ENCODE data around the gene EML4.

The EML4 gene

DNA sequence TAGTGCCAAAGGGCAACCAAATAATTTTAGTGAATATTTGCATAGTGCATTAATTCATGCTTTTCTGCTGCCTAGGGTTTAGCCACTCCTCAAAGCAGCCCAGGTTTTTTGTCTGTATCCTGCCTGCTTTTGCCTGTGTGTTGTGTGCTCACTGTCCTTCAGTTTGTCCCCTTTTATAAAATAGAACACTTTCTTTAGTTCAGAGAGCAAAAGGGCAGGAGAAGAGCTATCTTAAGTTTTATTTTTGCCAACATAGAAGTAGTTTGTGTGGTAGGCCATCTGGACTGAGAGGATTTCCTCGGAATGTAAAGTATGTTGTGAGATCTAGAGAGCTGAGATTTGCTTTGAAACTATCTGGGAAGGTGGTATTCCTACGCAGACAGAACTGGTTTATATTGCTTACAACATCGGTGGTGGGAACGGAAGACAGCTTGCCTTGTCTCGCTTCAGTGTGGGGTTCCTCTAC, 64.9 kb downstream of the EML4 start:
- no peak for DNase-seq (ENCODE audit: low read depth)
- no peak overlapping the region for H3K4me3 ChIP-seq (ENCODE audit: control insufficient read depth, low read depth, low read length)
- no peak for TF ChIP-seq CTCF (conservative IDR thresholded peaks at IDR 0.05; ENCODE audit: control insufficient read depth, insufficient read depth, low read depth, low read length)

DNA sequence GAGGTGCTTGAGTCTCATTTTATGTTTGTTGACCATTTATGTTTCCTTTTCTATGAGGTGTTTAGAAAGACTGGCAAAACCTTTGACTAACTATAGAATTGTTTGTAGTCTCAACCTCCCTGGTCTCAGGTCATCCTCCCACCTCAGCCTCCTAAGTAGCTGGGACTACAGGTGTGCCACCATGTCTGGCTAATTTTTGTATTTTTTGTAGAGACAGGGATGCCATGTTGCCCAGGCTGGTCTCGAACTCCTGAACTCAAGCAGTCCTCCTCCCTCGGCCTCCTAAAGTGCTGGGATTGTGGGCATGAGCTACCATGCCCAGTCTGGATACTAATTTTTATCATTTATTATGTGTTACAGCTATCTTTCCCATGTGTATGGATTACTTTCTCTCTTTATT, 67.8 kb downstream of the EML4 start:
- H3K4me3 ChIP-seq (ENCODE audit: control insufficient read depth, low read depth, low read length): no peak overlapping the region
- DNase-seq (ENCODE audit: low read depth): no peak
- TF ChIP-seq CTCF (conservative IDR thresholded peaks at IDR 0.05; ENCODE audit: control insufficient read depth, insufficient read depth, low read depth, low read length): no peak

- DNase-seq (ENCODE audit: low read depth): peak; percentile 24
- no peak overlapping the region for H3K4me3 ChIP-seq (ENCODE audit: control insufficient read depth, low read depth, low read length)
- peak; percentile 23 for TF ChIP-seq CTCF (conservative IDR thresholded peaks at IDR 0.05; ENCODE audit: control insufficient read depth, insufficient read depth, low read depth, low read length)
These were observed 69.6 kb downstream of the EML4 start for GRCh38 chr2:42238644-42239288.

- H3K4me3 ChIP-seq (ENCODE audit: control insufficient read depth, low read depth, low read length): no peak overlapping the region
- DNase-seq (ENCODE audit: low read depth): no peak
- no peak for TF ChIP-seq CTCF (conservative IDR thresholded peaks at IDR 0.05; ENCODE audit: control insufficient read depth, insufficient read depth, low read depth, low read length)
These were observed 70.1 kb downstream of the EML4 start for GRCh38 chr2:42239289-42239661.

- no peak for DNase-seq (ENCODE audit: low read depth)
- TF ChIP-seq CTCF (conservative IDR thresholded peaks at IDR 0.05; ENCODE audit: control insufficient read depth, insufficient read depth, low read depth, low read length): no peak
- H3K4me3 ChIP-seq (ENCODE audit: control insufficient read depth, low read depth, low read length): no peak overlapping the region
These were observed 70.7 kb downstream of the EML4 start for GRCh38 chr2:42239811-42240210.

DNA sequence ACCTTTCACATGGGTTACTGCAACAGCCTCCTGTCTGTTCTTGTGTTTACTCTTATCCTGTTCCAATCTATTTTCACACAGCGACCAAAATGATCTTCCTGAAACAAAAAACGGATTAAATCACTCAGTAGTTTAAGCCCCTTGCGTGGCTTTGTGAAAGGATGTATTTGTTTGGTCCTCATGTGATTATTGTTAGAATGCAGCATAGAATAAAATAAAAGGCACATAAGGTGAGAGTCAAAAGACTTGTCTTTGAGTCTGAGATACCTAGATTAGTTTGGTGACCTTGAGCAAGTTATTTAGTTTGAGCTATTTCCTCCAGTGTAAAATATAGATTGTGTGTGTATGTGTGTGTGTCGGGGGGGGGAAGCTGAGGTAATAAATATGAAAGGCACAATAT, 72.4 kb downstream of the EML4 start:
- no peak overlapping the region for H3K4me3 ChIP-seq (ENCODE audit: control insufficient read depth, low read depth, low read length)
- DNase-seq (ENCODE audit: low read depth): no peak
- no peak for TF ChIP-seq CTCF (conservative IDR thresholded peaks at IDR 0.05; ENCODE audit: control insufficient read depth, insufficient read depth, low read depth, low read length)

DNA sequence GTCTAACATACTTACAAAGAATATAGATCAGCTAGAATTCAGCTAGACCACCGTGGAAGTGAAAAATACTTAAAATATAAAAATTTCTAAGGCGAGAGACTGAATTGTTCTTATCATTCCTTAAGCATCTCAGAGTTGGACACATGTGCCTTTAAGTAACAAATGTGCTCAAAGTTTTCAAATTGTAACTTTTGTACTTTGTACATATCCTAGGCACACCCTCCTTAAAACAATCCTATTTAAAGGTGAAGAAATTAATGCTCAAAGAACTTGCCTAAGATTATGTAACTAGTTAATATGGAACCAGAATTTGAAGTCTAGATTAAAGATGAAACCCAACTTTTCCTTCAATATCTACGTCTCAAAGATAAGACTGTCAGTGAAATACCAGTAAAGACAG, 74.1 kb downstream of the EML4 start:
- DNase-seq (ENCODE audit: low read depth): no peak
- no peak for TF ChIP-seq CTCF (conservative IDR thresholded peaks at IDR 0.05; ENCODE audit: control insufficient read depth, insufficient read depth, low read depth, low read length)
- H3K4me3 ChIP-seq (ENCODE audit: control insufficient read depth, low read depth, low read length): no peak overlapping the region

Measured in fibroblast of mammary gland (primary cell).